ENCODE measurements around the gene MDH1. TPM values are rescaled to one million over a fixed set of nuclear protein-coding genes. Genes with fewer than 3 reads are reported as not detected.

MDH1 gene
- total and polyA plus RNA-seq, 9 of the 15 experiments (the other 6 are each of a cell fraction or from before 2014, with no cell fraction given) = 191 to 1,225 (median 284) TPM

DNA sequence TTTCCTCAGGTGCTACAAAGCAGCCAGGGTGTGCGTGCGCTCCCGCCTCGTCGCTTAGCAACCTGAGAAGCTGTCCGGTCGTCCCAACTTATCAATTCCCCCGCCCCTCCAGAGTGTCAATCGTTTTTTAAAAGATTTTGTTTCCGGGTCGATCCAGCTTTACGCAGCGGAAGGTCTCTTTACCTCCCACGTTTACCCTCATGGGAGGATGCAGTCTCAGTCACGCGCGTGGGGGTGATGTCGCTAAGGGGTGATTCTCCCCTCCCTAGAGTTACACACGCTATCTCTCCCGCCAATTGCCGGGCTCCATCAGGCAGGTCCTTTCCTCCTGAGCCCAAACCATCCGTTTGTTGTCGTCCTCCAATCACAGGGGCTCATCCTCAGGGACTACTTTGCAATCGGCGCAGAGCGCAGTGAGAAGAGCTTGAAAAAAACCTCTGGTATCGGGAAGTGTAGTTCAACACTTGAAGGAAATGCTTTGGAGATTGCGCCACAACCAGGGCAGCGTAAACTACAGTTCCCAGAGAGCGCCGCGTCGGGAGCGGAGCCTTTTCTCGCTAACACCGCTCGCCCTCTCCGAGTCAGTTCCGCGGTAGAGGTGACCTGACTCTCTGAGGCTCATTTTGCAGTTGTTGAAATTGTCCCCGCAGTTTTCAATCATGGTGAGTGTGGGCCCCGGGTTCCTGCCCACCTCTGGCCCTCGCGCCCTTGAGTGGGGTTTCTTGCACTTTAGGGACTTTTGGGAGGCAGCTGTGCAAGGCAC is at the start of gene MDH1, which contains the start of gene WDPCP (continued):
- TF ChIP-seq ZNF407 (IDR thresholded peaks at IDR 0.05; ENCODE audit: low read depth) = no peak
- no peak for TF ChIP-seq ZNF12 (CRISPR knock-in tag; IDR thresholded peaks at IDR 0.05)
- TF ChIP-seq ZFP36 (IDR thresholded peaks at IDR 0.05; ENCODE audit: low read depth, low read length, partially characterized antibody) = no peak
- peak; percentile 69 for TF ChIP-seq ZNF175 (CRISPR knock-in tag; IDR thresholded peaks at IDR 0.05; ENCODE audit: low read depth)
- no peak for TF ChIP-seq BRD9 (IDR thresholded peaks at IDR 0.05; ENCODE audit: low read depth, partially characterized antibody)
- TF ChIP-seq, protein P1, sequence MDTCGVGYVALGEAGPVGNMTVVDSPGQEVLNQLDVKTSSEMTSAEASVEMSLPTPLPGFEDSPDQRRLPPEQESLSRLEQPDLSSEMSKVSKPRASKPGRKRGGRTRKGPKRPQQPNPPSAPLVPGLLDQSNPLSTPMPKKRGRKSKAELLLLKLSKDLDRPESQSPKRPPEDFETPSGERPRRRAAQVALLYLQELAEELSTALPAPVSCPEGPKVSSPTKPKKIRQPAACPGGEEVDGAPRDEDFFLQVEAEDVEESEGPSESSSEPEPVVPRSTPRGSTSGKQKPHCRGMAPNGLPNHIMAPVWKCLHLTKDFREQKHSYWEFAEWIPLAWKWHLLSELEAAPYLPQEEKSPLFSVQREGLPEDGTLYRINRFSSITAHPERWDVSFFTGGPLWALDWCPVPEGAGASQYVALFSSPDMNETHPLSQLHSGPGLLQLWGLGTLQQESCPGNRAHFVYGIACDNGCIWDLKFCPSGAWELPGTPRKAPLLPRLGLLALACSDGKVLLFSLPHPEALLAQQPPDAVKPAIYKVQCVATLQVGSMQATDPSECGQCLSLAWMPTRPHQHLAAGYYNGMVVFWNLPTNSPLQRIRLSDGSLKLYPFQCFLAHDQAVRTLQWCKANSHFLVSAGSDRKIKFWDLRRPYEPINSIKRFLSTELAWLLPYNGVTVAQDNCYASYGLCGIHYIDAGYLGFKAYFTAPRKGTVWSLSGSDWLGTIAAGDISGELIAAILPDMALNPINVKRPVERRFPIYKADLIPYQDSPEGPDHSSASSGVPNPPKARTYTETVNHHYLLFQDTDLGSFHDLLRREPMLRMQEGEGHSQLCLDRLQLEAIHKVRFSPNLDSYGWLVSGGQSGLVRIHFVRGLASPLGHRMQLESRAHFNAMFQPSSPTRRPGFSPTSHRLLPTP (IDR thresholded peaks at IDR 0.05; ENCODE audit: borderline replicate concordance, extremely low read depth, insufficient read length) = no peak
- 0 out of 2 replicates have a peak, but pooled peaks have one; percentile 12 for TF ChIP-seq ZBTB5 (IDR thresholded peaks at IDR 0.05)
- TF ChIP-seq JUNB (CRISPR knock-in tag; conservative IDR thresholded peaks at IDR 0.05) = no peak
- TF ChIP-seq ELF2 (CRISPR knock-in tag; IDR thresholded peaks at IDR 0.05) = peak; percentile 84; the same call in 1 of the 2 replicates
- peak; percentile 53; the same call in 1 of the 2 replicates for TF ChIP-seq KAT7 (CRISPR knock-in tag; IDR thresholded peaks at IDR 0.05; ENCODE audit: borderline replicate concordance)

Data from K562 (cell line).